NOMO-1 (cell line): ENCODE measurements around the gene HERC2.
A peak's percentile ranks its signal among the peaks of the same experiment; 100 is the strongest.
"Not testable (repeated sequence)": the region's sequence is repeated elsewhere in the genome, so short reads cannot be mapped to it uniquely, and the experiment has no call there.

Experiments
- DNase-seq, 2 experiments: peaks; one replicate each; lab custom pipeline; 2025; ENCODE audit not compliant: unreplicated experiment in 2 of 2; lab: John Stamatoyannopoulos, UW

HERC2 gene

GRCh38 chr15:28182731-28183130 is 139.2 kb downstream of the HERC2 start:
- no peak for DNase-seq

- DNase-seq: no peak
Measured at GRCh38 chr15:28182216-28182615, 139.8 kb downstream of the HERC2 start.

GRCh38 chr15:28181366-28181765 is 140.6 kb downstream of the HERC2 start:
- DNase-seq: no peak

GRCh38 chr15:28179270-28179669 is 142.7 kb downstream of the HERC2 start:
- no peak for DNase-seq

GRCh38 chr15:28178727-28179126 is 143.3 kb downstream of the HERC2 start:
- DNase-seq: no peak

GRCh38 chr15:28178290-28178689 is 143.7 kb downstream of the HERC2 start:
- DNase-seq: peak in 1 of 2 experiments; percentile 3

- no peak for DNase-seq
Measured at GRCh38 chr15:28169366-28169765, 152.6 kb downstream of the HERC2 start.

- not testable (repeated sequence) for DNase-seq
Measured at GRCh38 chr15:28168405-28169121, 153.4 kb downstream of the HERC2 start.

GRCh38 chr15:28167042-28167441 is 154.9 kb downstream of the HERC2 start:
- no peak for DNase-seq

- DNase-seq: no peak
Measured at GRCh38 chr15:28165791-28166190, 156.2 kb downstream of the HERC2 start.

- no peak for DNase-seq
Measured at GRCh38 chr15:28164876-28165275, 157.1 kb downstream of the HERC2 start.

GRCh38 chr15:28154283-28154682 is 167.7 kb downstream of the HERC2 start:
- DNase-seq: no peak

GRCh38 chr15:28153492-28154119 is 168.4 kb downstream of the HERC2 start:
- DNase-seq: no peak

GRCh38 chr15:28152538-28152923 is 169.4 kb downstream of the HERC2 start:
- DNase-seq: not testable (repeated sequence)

- not testable (repeated sequence) for DNase-seq
Measured at GRCh38 chr15:28151864-28152537, 170.0 kb downstream of the HERC2 start.

GRCh38 chr15:28147801-28148200 is 174.2 kb downstream of the HERC2 start:
- no peak for DNase-seq

- not testable (repeated sequence) for DNase-seq
Measured at GRCh38 chr15:28145419-28145818, 176.6 kb downstream of the HERC2 start.

GRCh38 chr15:28140062-28140461 is 181.9 kb downstream of the HERC2 start:
- no peak for DNase-seq

GRCh38 chr15:28137408-28138039 is 184.5 kb downstream of the HERC2 start:
- not testable (repeated sequence) for DNase-seq

GRCh38 chr15:28136236-28136904 is 185.6 kb downstream of the HERC2 start:
- peak; percentile 2 to 6 for DNase-seq

- DNase-seq: no peak
Measured at GRCh38 chr15:28133281-28133680, 188.7 kb downstream of the HERC2 start.
